GM19193 (cell line): ENCODE data around the gene ZNF511.

Source experiments
- POLR2A ChIP-seq: IDR thresholded peaks from 4 replicates; pipeline ENCODE4 v1.6.1; 2011; ENCODE audit not compliant: insufficient read depth, insufficient read length; ENCODE audit errors: extremely low read depth

ZNF511 gene

GRCh38 chr10:133297504-133297903 lies 11.2 kb upstream of the ZNF511 start:
- no peak for TF ChIP-seq POLR2A

- TF ChIP-seq POLR2A, result no peak
Measured at GRCh38 chr10:133298466-133298865, 10.2 kb upstream of the ZNF511 start.

GRCh38 chr10:133299224-133299623 lies 9.5 kb upstream of the ZNF511 start:
- no peak for TF ChIP-seq POLR2A

- TF ChIP-seq POLR2A, result no peak
Measured at GRCh38 chr10:133299738-133300137, 9.0 kb upstream of the ZNF511 start.

- TF ChIP-seq POLR2A, result no peak
Measured at GRCh38 chr10:133302230-133302629, 6.5 kb upstream of the ZNF511 start.

- TF ChIP-seq POLR2A, result no peak
Measured at GRCh38 chr10:133303206-133303605, 5.5 kb upstream of the ZNF511 start.

GRCh38 chr10:133306097-133306476 lies 2.6 kb upstream of the ZNF511 start:
- TF ChIP-seq POLR2A, result no peak

GRCh38 chr10:133306941-133307379 lies 1.8 kb upstream of the ZNF511 start:
- TF ChIP-seq POLR2A, result no peak

GRCh38 chr10:133307776-133308420 lies 816 bp upstream of the ZNF511 start:
- no peak for TF ChIP-seq POLR2A

GRCh38 chr10:133309100-133309719 lies 496 bp downstream of the ZNF511 start:
- no peak for TF ChIP-seq POLR2A

GRCh38 chr10:133309720-133310398 lies 1.1 kb downstream of the ZNF511 start:
- no peak for TF ChIP-seq POLR2A

- TF ChIP-seq POLR2A, result no peak
Measured at GRCh38 chr10:133310399-133310755, 1.7 kb downstream of the ZNF511 start.

GRCh38 chr10:133310789-133311188 lies 2.1 kb downstream of the ZNF511 start:
- no peak for TF ChIP-seq POLR2A

- TF ChIP-seq POLR2A, result no peak
Measured at GRCh38 chr10:133311570-133311969, 2.9 kb downstream of the ZNF511 start.

- TF ChIP-seq POLR2A, result no peak
Measured at GRCh38 chr10:133312016-133312768, 3.5 kb downstream of the ZNF511 start.
